Liver (tissue), 9 donors: ENCODE data around the gene UBFD1. TPM values are rescaled to one million over a fixed set of nuclear protein-coding genes. Genes with fewer than 3 reads are reported as not detected.

Experiments
- DNase-seq: peaks from one replicate; pipeline ENCODE4 v3.0.0-alpha.2; 2017; ENCODE audit warnings: low spot score
- H3K27ac ChIP-seq, 2 donors: one replicate each; pipeline ENCODE4 v1.7.0; 2013; ENCODE audit warnings: inconsistent platforms in 2 of 2, low read length in 2 of 2, control low read depth in 1 of 2, low read depth in 1 of 2, mild to moderate bottlenecking in 1 of 2
- H3K27me3 ChIP-seq, 4 donors: one replicate each; pipeline versions ENCODE4 v1.6.1 to v1.7.0; 2013; ENCODE audit warnings: low read length in 3 of 4, inconsistent platforms in 1 of 4, mild to moderate bottlenecking in 1 of 4, moderate library complexity in 1 of 4; ENCODE audit not compliant: control insufficient read depth in 4 of 4, insufficient read depth in 4 of 4
- H3K36me3 ChIP-seq, 4 donors: one replicate each; pipeline versions ENCODE4 v1.6.1 to v1.7.0; 2013; ENCODE audit warnings: low read length in 3 of 4, mild to moderate bottlenecking in 3 of 4, low read depth in 1 of 4, moderate library complexity in 1 of 4; ENCODE audit not compliant: control insufficient read depth in 4 of 4, insufficient read depth in 3 of 4
- H3K4me1 ChIP-seq, 4 donors: one replicate each; pipeline versions ENCODE4 v1.6.1 to v1.7.0; 2013; ENCODE audit warnings: low read length in 3 of 4, mild to moderate bottlenecking in 3 of 4, moderate library complexity in 1 of 4; ENCODE audit not compliant: control insufficient read depth in 4 of 4, insufficient read depth in 4 of 4
- H3K4me3 ChIP-seq, 3 donors: one replicate each; pipeline versions ENCODE4 v1.6.1 to v1.7.0; 2013; ENCODE audit warnings: low read length in 3 of 3, control low read depth in 1 of 3, low read depth in 1 of 3, mild to moderate bottlenecking in 1 of 3
- H3K9ac ChIP-seq, 2 donors: one replicate each; pipeline ENCODE4 v1.7.0; 2013; ENCODE audit warnings: low read length in 2 of 2, mild to moderate bottlenecking in 2 of 2, moderate library complexity in 2 of 2, control low read depth in 1 of 2, low read depth in 1 of 2
- H3K9me3 ChIP-seq, 4 donors: one replicate each; pipeline versions ENCODE4 v1.6.1 to v1.7.0; 2013; ENCODE audit warnings: low read length in 3 of 4; ENCODE audit not compliant: control insufficient read depth in 4 of 4
- EGR1 ChIP-seq, 2 donors: IDR thresholded peaks; 2 replicates each; pipeline ENCODE4 v1.6.1; 2016 to 2018; ENCODE audit warnings: antibody characterized with exemption in 2 of 2, low read depth in 2 of 2
- FOXA1 ChIP-seq: IDR thresholded peaks from 2 replicates; pipeline ENCODE4 v1.6.1; 2016; ENCODE audit warnings: antibody characterized with exemption
- FOXA2 ChIP-seq: IDR thresholded peaks from 2 replicates; pipeline ENCODE4 v1.6.1; 2016; ENCODE audit warnings: antibody characterized with exemption
- GABPA ChIP-seq, 2 donors: IDR thresholded peaks in 1 of 2; conservative IDR thresholded peaks in 1 of 2; 2 replicates each; pipeline ENCODE4 v1.6.1; 2016; ENCODE audit warnings: antibody characterized with exemption in 2 of 2, mild to moderate bottlenecking in 1 of 2, moderate library complexity in 1 of 2
- HNF4G ChIP-seq: IDR thresholded peaks from 2 replicates; pipeline ENCODE4 v1.6.1; 2016; ENCODE audit warnings: antibody characterized with exemption
- MAX ChIP-seq: IDR thresholded peaks from 2 replicates; pipeline ENCODE4 v1.6.1; 2016; ENCODE audit warnings: antibody characterized with exemption
- NR2F2 ChIP-seq: IDR thresholded peaks from 2 replicates; pipeline ENCODE4 v1.6.1; 2016; ENCODE audit warnings: antibody characterized with exemption
- RAD21 ChIP-seq, 2 donors: IDR thresholded peaks; 2 replicates each; pipeline ENCODE4 v1.6.1; 2016; ENCODE audit warnings: antibody characterized with exemption in 2 of 2, mild to moderate bottlenecking in 2 of 2
- REST ChIP-seq: IDR thresholded peaks from 2 replicates; pipeline ENCODE4 v1.6.1; 2016; ENCODE audit warnings: antibody characterized with exemption, mild to moderate bottlenecking
- RXRA ChIP-seq, 2 donors: IDR thresholded peaks; 2 replicates each; pipeline ENCODE4 v1.6.1; 2017 to 2018; ENCODE audit warnings: antibody characterized with exemption in 2 of 2, mild to moderate bottlenecking in 1 of 2
- SP1 ChIP-seq: IDR thresholded peaks from 2 replicates; pipeline ENCODE4 v1.6.1; 2018; ENCODE audit warnings: antibody characterized with exemption, mild to moderate bottlenecking
- ZBTB33 ChIP-seq: IDR thresholded peaks from 2 replicates; pipeline ENCODE4 v1.6.1; 2016; ENCODE audit warnings: antibody characterized with exemption
- WGBS: extraction: QIAGEN DNeasy Blood & Tissue Kit; methylation state at CpG from one replicate; pipeline ENCODE4 v1.1.7; 2013; 5-methylcytosine and 5-hydroxymethylcytosine counted together
- polyA plus RNA-seq, 2 donors: library from polyadenylated mRNA; stranded (reverse) in 1 of 2; unstranded in 1 of 2; fragments of 200-250 nt in 1 of 2; fragments of >200 nt in 1 of 2; fragmentation: Nextera tagmentation in 1 of 2; extraction: Ambion mirVana in 1 of 2; gene quantifications; one replicate each; pipeline versions ENCODE4 v1.2.1 to v1.2.3, GENCODE V29; 2013 to 2015
- total RNA-seq, 2 donors: library from RNA; depleted of rRNA; stranded (reverse); fragments of >200 nt; gene quantifications; one replicate each; pipeline ENCODE4 v1.2.3, GENCODE V29; 2014
- donor health status: healthy.
- donor health status: healthy.
- donor health status: healthy.
- donor health status: healthy.
- donor health status: healthy.

UBFD1 gene
- total and polyA plus RNA-seq, 4 donors = 9.2 to 42.4 (median 25.6) TPM

GRCh38 chr16:23527961-23528643 is 29.4 kb upstream of the UBFD1 start:
- peaks cover 6 to 63% (median 39%) of the 10 kb centered on the region in 4 donors for H3K36me3 ChIP-seq

GRCh38 chr16:23528644-23529310 is 28.8 kb upstream of the UBFD1 start:
- no peak for TF ChIP-seq RXRA (IDR thresholded peaks at IDR 0.05)
- no peak for TF ChIP-seq SP1
- TF ChIP-seq GABPA (IDR thresholded peaks at IDR 0.05 in 1 of 2, conservative IDR thresholded peaks at IDR 0.05 in 1 of 2) = no peak
- TF ChIP-seq RAD21 (IDR thresholded peaks at IDR 0.05) = no peak
- TF ChIP-seq NR2F2 = no peak
- TF ChIP-seq HNF4G = no peak
- H3K9ac ChIP-seq = no peak overlapping the region
- H3K4me1 ChIP-seq = no peaks in the 10 kb centered on the region
- H3K27ac ChIP-seq = no peak overlapping the region
- no peaks in the 10 kb centered on the region for H3K9me3 ChIP-seq
- H3K4me3 ChIP-seq = no peak overlapping the region
- DNase-seq = no peak
- no peaks in the 10 kb centered on the region for H3K27me3 ChIP-seq
- WGBS = 94% methylated on average over 10 of the region's 10 CpGs
- peaks cover 6 to 62% (median 33%) of the 10 kb centered on the region in 4 donors for H3K36me3 ChIP-seq

More at GRCh38 chr16:23527961-23528643, 29.4 kb upstream of the UBFD1 start:
- TF ChIP-seq SP1 = no peak
- TF ChIP-seq NR2F2 = no peak
- TF ChIP-seq MAX = no peak
- no peak for TF ChIP-seq FOXA2
- no peak for TF ChIP-seq REST
- TF ChIP-seq ZBTB33 = no peak
- no peak for TF ChIP-seq FOXA1
- TF ChIP-seq RXRA (IDR thresholded peaks at IDR 0.05) = no peak
- TF ChIP-seq EGR1 (IDR thresholded peaks at IDR 0.05; ENCODE audit: low read depth in 2 of 2) = no peak
- Histone ChIP-seq H3K4me1 (no peaks in the 10 kb centered on the region), H3K27me3 (no peaks in the 10 kb centered on the region), H3K9me3 (no peaks in the 10 kb centered on the region), H3K9ac (no peak overlapping the region), H3K4me3 (no peak overlapping the region), H3K27ac (no peak overlapping the region)
- 89% methylated on average over 11 of the region's 11 CpGs for WGBS
- DNase-seq = no peak
